Measurements from ENCODE around the gene FYB1. TPM values are rescaled to one million over a fixed set of nuclear protein-coding genes. Genes with fewer than 3 reads are reported as not detected.

FYB1 gene
- total RNA-seq, 1 experiment from 2014 or later = 0.42 TPM

GRCh38 chr5:39266442-39266841 is 47.1 kb upstream of the FYB1 start (continued):
- no peak for TF ChIP-seq RAD21 (IDR thresholded peaks at IDR 0.05; ENCODE audit: low read depth)
- TF ChIP-seq EZH2 (IDR thresholded peaks at IDR 0.05) = no peak
- TF ChIP-seq ZFX (IDR thresholded peaks at IDR 0.05) = no peak

- POLR2A ChIA-PET = no interaction called here
- no peak overlapping the region for H3K4me2 ChIP-seq (ENCODE audit: low read length)
- ATAC-seq (no peak), DNase-seq (ENCODE audit: low read depth, low spot score) (no peak)
- H3K36me3 ChIP-seq (ENCODE audit: control insufficient read depth in 1 of 2, insufficient read depth in 2 of 2, low read length in 2 of 2) = no peaks in the 10 kb centered on the region
- H3K4me3 ChIP-seq (replicated peaks in 1 of 2; ENCODE audit: low read depth in 1 of 2, low read length in 2 of 2) = no peak overlapping the region
- intact Hi-C loops (cut with micrococcal nuclease) = no loop called here
- CTCF ChIA-PET = no interaction called here
- RAD21 ChIA-PET (ENCODE audit: low non-redundant PET in 1 of 2, low total read pairs in 2 of 2, uncharacterized antibody in 2 of 2, unreplicated experiment in 2 of 2) = no interaction called here
- no peak overlapping the region for H3K9ac ChIP-seq (ENCODE audit: low read length)
- no peaks in the 10 kb centered on the region for H3K4me1 ChIP-seq (ENCODE audit: control insufficient read depth in 1 of 2, insufficient read depth in 2 of 2, low read length in 2 of 2)
- no peaks in the 10 kb centered on the region for H4K20me1 ChIP-seq (ENCODE audit: insufficient read depth)
- H2AFZ ChIP-seq (ENCODE audit: low read depth, low read length, poor library complexity, severe bottlenecking) = no peak overlapping the region
- H3K9me2 ChIP-seq (ENCODE audit: insufficient read depth) = no peaks in the 10 kb centered on the region
- no peaks in the 10 kb centered on the region for H3K9me3 ChIP-seq (ENCODE audit: control insufficient read depth in 1 of 2, insufficient read depth in 1 of 2, low read depth in 1 of 2, low read length in 2 of 2)
- no peak overlapping the region for H3K27ac ChIP-seq (ENCODE audit: low read depth, low read length)
- no peaks in the 10 kb centered on the region for H3K27me3 ChIP-seq (ENCODE audit: insufficient read depth, low read length)
- H3K79me2 ChIP-seq (ENCODE audit: insufficient read depth, low read length) = no peaks in the 10 kb centered on the region
- TF ChIP-seq REST (IDR thresholded peaks at IDR 0.05; ENCODE audit: low read depth) (no peak), ZFX (IDR thresholded peaks at IDR 0.05) (no peak), RAD21 (IDR thresholded peaks at IDR 0.05; ENCODE audit: low read depth) (no peak), ELF1 (IDR thresholded peaks at IDR 0.05; ENCODE audit: borderline replicate concordance, low read depth) (no peak), ATF3 (IDR thresholded peaks at IDR 0.05) (no peak), CTCF (IDR thresholded peaks at IDR 0.05 in 2 of 3, conservative IDR thresholded peaks at IDR 0.05 in 1 of 3; ENCODE audit: borderline replicate concordance in 1 of 3, insufficient read depth in 1 of 3, low read depth in 2 of 3, low read length in 2 of 3) (no peak), CBX3 (IDR thresholded peaks at IDR 0.05; ENCODE audit: low read depth) (no peak), YY1 (IDR thresholded peaks at IDR 0.05; ENCODE audit: extremely low read depth, insufficient replicate concordance, low read depth, low read length) (no peak)
- no TSS peak for BruUV-seq (replicated peaks)
Observed at GRCh38 chr5:39264528-39264927, 45.2 kb upstream of the FYB1 start.

Measured in HCT116 (cell line).